ENCODE data around the gene STAC3. TPM values are rescaled to one million over a fixed set of nuclear protein-coding genes. Genes with fewer than 3 reads are reported as not detected.

The STAC3 gene
- total and polyA plus RNA-seq, 9 of the 15 experiments (the other 6 are each of a cell fraction or from before 2014, with no cell fraction given): 0.45 to 6.4 (median 3.3) TPM

- no peak for TF ChIP-seq ZNF140 (CRISPR knock-in tag; IDR thresholded peaks at IDR 0.05)
- TF ChIP-seq ZNF124 (CRISPR knock-in tag; IDR thresholded peaks at IDR 0.05): no peak
- TF ChIP-seq ZNF785 (CRISPR knock-in tag; IDR thresholded peaks at IDR 0.05): no peak
- no peak for TF ChIP-seq RBM25 (IDR thresholded peaks at IDR 0.05; ENCODE audit: low read depth, low read length, severe bottlenecking)
- no peak for TF ChIP-seq ARID2 (IDR thresholded peaks at IDR 0.05)
- TF ChIP-seq BRD4 (IDR thresholded peaks at IDR 0.05): no peak
- TF ChIP-seq USF2 (CRISPR knock-in tag; IDR thresholded peaks at IDR 0.05): peak; percentile 19; the same call in 1 of the 2 replicates
- TF ChIP-seq FOXK1 (CRISPR knock-in tag; IDR thresholded peaks at IDR 0.05; ENCODE audit: borderline replicate concordance): no peak
- TF ChIP-seq ZNF143 (CRISPR knock-in tag; IDR thresholded peaks at IDR 0.05): 0 out of 2 replicates have a peak, but pooled peaks have one; percentile 25
- TF ChIP-seq IRF2 (CRISPR knock-in tag; IDR thresholded peaks at IDR 0.05): no peak
- peak; percentile 72 for TF ChIP-seq MGA (IDR thresholded peaks at IDR 0.05)
- no peak for TF ChIP-seq ZFPM2 (CRISPR knock-in tag; IDR thresholded peaks at IDR 0.05)
- TF ChIP-seq NR1H2 (CRISPR knock-in tag; IDR thresholded peaks at IDR 0.05): no peak
- no peak for TF ChIP-seq ZFP91 (CRISPR knock-in tag; IDR thresholded peaks at IDR 0.05)
Observed at GRCh38 chr12:57240066-57240921, 10.7 kb downstream of the STAC3 start (continued).
